ENCODE data around the gene MRPL50.

The MRPL50 gene

GRCh38 chr9:101398068-101398929 is at the start of gene MRPL50, which contains the start of gene ZNF189:
MRPL50 (minus strand) TSS chr9:101398618; CDS start chr9:101398592, 26 bp downstream.
ZNF189 (plus strand) TSS chr9:101398851; CDS start chr9:101399157, 306 bp downstream.
- TF ChIP-seq CTCF (conservative IDR thresholded peaks at IDR 0.05; ENCODE audit: control insufficient read depth, insufficient read depth, low read depth, low read length) = no peak
- peak within 1 kb of the TSS; percentile 81 for H3K4me3 ChIP-seq (ENCODE audit: control insufficient read depth, low read depth, low read length)
- DNase-seq (ENCODE audit: low read depth) = peak; percentile 98

GRCh38 chr9:101446732-101447131 is 48.3 kb upstream of the MRPL50 start:
- H3K4me3 ChIP-seq (ENCODE audit: control insufficient read depth, low read depth, low read length) = no peak overlapping the region
- no peak for DNase-seq (ENCODE audit: low read depth)
- TF ChIP-seq CTCF (conservative IDR thresholded peaks at IDR 0.05; ENCODE audit: control insufficient read depth, insufficient read depth, low read depth, low read length) = no peak

GRCh38 chr9:101445353-101446029 is 47.1 kb upstream of the MRPL50 start:
- H3K4me3 ChIP-seq (ENCODE audit: control insufficient read depth, low read depth, low read length) = no peak overlapping the region
- peak; percentile 46 for DNase-seq (ENCODE audit: low read depth)
- no peak for TF ChIP-seq CTCF (conservative IDR thresholded peaks at IDR 0.05; ENCODE audit: control insufficient read depth, insufficient read depth, low read depth, low read length)

GRCh38 chr9:101443364-101443771 is 45.0 kb upstream of the MRPL50 start:
- TF ChIP-seq CTCF (conservative IDR thresholded peaks at IDR 0.05; ENCODE audit: control insufficient read depth, insufficient read depth, low read depth, low read length) = no peak
- H3K4me3 ChIP-seq (ENCODE audit: control insufficient read depth, low read depth, low read length) = no peak overlapping the region

GRCh38 chr9:101442736-101443135 is 44.3 kb upstream of the MRPL50 start:
- DNase-seq (ENCODE audit: low read depth) = no peak
- TF ChIP-seq CTCF (conservative IDR thresholded peaks at IDR 0.05; ENCODE audit: control insufficient read depth, insufficient read depth, low read depth, low read length) = no peak
- no peak overlapping the region for H3K4me3 ChIP-seq (ENCODE audit: control insufficient read depth, low read depth, low read length)

More at GRCh38 chr9:101443364-101443771, 45.0 kb upstream of the MRPL50 start:
- DNase-seq (ENCODE audit: low read depth) = no peak

- H3K4me3 ChIP-seq (ENCODE audit: control insufficient read depth, low read depth, low read length) = no peak overlapping the region
- no peak for TF ChIP-seq CTCF (conservative IDR thresholded peaks at IDR 0.05; ENCODE audit: control insufficient read depth, insufficient read depth, low read depth, low read length)
- no peak for DNase-seq (ENCODE audit: low read depth)
These were observed 43.9 kb upstream of the MRPL50 start for GRCh38 chr9:101442318-101442717.
